Muscle of arm (tissue), 12 donors: ENCODE data around the gene NAPEPLD. TPM values are rescaled to one million over a fixed set of nuclear protein-coding genes. Genes with fewer than 3 reads are reported as not detected.
"Not testable (repeated sequence)": the region's sequence is repeated elsewhere in the genome, so short reads cannot be mapped to it uniquely, and the experiment has no call there.

Experiments
- DNase-seq: peaks from one replicate; pipeline ENCODE4 v3.0.0-alpha.2; 2013
- polyA plus RNA-seq, 12 donors: library from polyadenylated mRNA; unstranded; fragments of 120-200 nt; gene quantifications; one replicate each; pipeline ENCODE4 v1.2.1, GENCODE V29; 2013; ENCODE audit not compliant: insufficient read length in 12 of 12

NAPEPLD gene
- polyA plus RNA-seq, 12 donors = 12.0 to 30.9 (median 16.8) TPM; not detected in 1

GRCh38 chr7:103115771-103116170, 33.1 kb downstream of the NAPEPLD start:
- DNase-seq = no peak

GRCh38 chr7:103114576-103115008, 34.3 kb downstream of the NAPEPLD start:
- no peak for DNase-seq

GRCh38 chr7:103113164-103113563, 35.7 kb downstream of the NAPEPLD start:
- DNase-seq = no peak

GRCh38 chr7:103106703-103107070, 42.2 kb downstream of the NAPEPLD start:
- DNase-seq = not testable (repeated sequence)

GRCh38 chr7:103106005-103106702, 42.7 kb downstream of the NAPEPLD start:
- DNase-seq = no peak

- no peak for DNase-seq
Measured at GRCh38 chr7:103101543-103101942, 47.4 kb downstream of the NAPEPLD start.

- no peak for DNase-seq
Measured at GRCh38 chr7:103100348-103100747, 48.6 kb downstream of the NAPEPLD start.

GRCh38 chr7:103097041-103097440, 51.9 kb downstream of the NAPEPLD start:
- no peak for DNase-seq

GRCh38 chr7:103095558-103095957, 53.3 kb downstream of the NAPEPLD start:
- DNase-seq = not testable (repeated sequence)

GRCh38 chr7:103094102-103094501, 54.8 kb downstream of the NAPEPLD start:
- no peak for DNase-seq

GRCh38 chr7:103093429-103093828, 55.5 kb downstream of the NAPEPLD start:
- DNase-seq = no peak

GRCh38 chr7:103092321-103092720, 56.6 kb downstream of the NAPEPLD start:
- not testable (repeated sequence) for DNase-seq

GRCh38 chr7:103083210-103083609, 65.7 kb downstream of the NAPEPLD start:
- DNase-seq = no peak

- no peak for DNase-seq
Measured at GRCh38 chr7:103082497-103082896, 66.4 kb downstream of the NAPEPLD start.

GRCh38 chr7:103080923-103081322, 68.0 kb downstream of the NAPEPLD start:
- no peak for DNase-seq

- no peak for DNase-seq
Measured at GRCh38 chr7:103079836-103080235, 69.1 kb downstream of the NAPEPLD start.

GRCh38 chr7:103078226-103078625, 70.7 kb downstream of the NAPEPLD start:
- not testable (repeated sequence) for DNase-seq

- DNase-seq = no peak
Measured at GRCh38 chr7:103077318-103077717, 71.6 kb downstream of the NAPEPLD start.

- DNase-seq = no peak
Measured at GRCh38 chr7:103076764-103077163, 72.1 kb downstream of the NAPEPLD start.

GRCh38 chr7:103075337-103075918, 73.5 kb downstream of the NAPEPLD start:
- DNase-seq = peak; percentile 57

- peak; percentile 94 for DNase-seq
Measured at GRCh38 chr7:103074519-103075336, 74.2 kb downstream of the NAPEPLD start, which contains the start of the genes ARMC10 and FBXL13. Gene ARMC10 (plus strand): TSS chr7:103075140. CDS start chr7:103075273, 133 bp downstream. Gene FBXL13 (minus strand): TSS chr7:103074796.

- DNase-seq = no peak
Measured at GRCh38 chr7:103073989-103074518, 74.8 kb downstream of the NAPEPLD start.
